Mammary microvascular endothelial cell (primary cell): ENCODE data around the gene RSRC1. TPM values are rescaled to one million over a fixed set of nuclear protein-coding genes. Genes with fewer than 3 reads are reported as not detected.

ENCODE experiments used
- total RNA-seq: library from RNA; depleted of rRNA; stranded (reverse); fragments of >200 nt; gene quantifications from 2 replicates; pipeline ENCODE4 v1.2.3, GENCODE V29; 2015

RSRC1 gene, protein sequence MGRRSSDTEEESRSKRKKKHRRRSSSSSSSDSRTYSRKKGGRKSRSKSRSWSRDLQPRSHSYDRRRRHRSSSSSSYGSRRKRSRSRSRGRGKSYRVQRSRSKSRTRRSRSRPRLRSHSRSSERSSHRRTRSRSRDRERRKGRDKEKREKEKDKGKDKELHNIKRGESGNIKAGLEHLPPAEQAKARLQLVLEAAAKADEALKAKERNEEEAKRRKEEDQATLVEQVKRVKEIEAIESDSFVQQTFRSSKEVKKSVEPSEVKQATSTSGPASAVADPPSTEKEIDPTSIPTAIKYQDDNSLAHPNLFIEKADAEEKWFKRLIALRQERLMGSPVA
- 25.9 and 29.3 TPM in 2 replicates for total RNA-seq

DNA sequence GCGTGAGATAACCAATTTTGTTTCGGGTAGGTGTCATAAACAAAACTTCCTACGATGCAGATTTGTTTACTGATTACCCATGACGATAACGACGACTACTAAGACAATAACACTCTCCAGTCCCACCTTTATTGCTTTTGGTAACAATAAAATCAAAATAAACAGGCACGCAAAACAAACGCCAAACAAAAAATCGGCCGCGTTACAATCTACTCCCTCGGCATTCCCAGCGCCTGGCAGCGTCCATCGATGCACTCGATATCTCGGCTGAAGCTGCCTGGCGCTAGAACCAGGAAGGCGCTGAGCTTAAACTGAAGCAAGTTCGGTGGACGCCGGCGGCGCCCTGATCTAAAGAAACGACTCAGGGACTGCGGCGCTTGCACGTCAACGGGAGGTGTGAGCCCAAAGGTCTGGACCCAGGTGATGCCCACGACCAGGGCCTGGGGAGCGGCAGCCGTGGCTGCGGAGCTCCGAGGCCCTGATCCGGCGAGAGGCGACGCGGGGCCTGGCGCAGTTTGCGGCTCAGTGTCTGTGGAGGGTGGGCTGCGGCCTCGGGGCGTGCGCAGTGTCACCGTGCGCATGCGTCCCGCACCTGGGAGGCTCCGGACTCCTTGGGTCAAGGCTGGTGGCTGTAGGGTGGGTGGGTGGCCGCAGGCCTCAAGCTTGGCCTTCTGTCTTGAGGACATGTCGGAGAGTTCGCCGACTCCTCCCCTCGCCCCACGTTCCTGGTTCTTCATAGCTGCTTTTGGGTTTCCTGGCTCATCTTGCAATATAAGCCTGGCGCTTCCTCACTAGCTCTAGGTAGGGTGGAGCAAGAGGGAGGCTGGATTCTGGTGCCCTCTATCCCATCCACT is at the start of gene RSRC1:
Gene RSRC1, plus strand, starts transcription at position 286 of the 854 bp plus-strand sequence. CDS start 12,016 bp downstream, outside the sequence.

DNA sequence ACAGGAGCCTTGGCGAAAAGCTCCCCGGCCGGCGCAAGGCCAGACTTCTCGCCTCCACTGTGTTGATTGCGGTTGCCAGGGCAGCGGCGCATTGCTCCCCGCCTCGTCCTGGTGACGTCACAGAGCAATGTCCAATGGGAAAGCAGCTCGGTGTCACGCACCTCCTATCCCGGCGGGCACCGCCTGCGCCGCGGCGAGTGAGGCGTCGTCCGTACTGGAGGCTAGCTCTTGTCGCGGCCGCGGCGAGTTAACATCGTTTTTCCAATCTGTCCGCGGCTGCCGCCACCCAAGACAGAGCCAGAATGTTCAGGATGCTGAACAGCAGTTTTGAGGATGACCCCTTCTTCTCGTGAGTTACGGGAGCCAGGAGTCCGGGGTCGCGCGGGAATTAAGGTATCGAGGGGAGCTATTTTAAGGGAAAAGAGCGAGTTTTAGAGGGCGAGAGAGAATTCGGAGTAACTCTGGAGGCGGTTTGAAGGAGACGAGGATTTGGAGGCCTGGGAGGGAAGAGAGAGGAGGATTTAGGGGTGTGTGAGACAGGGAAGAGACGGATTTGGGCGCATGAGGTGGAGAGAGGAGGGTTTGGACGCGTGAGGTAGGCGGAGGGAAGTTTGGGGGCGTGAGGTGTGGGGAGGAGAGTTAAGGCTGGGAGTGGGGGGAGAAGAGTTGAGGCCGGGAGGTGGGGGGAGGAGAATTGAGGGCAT is 461.3 kb downstream of the RSRC1 start, which contains the start of gene MLF1:
Gene MLF1, plus strand, starts transcription at position 196 of the 704 bp plus-strand sequence. Its CDS starts 107 bp downstream, at position 303.

Other genes with a start within 250 kb of the RSRC1 start
- gene SHOX2, start 3.7 kb upstream of the RSRC1 start, total RNA-seq = 0.13 TPM in 1 of 2 replicates, not detected in the other